Kasumi-1 (cell line): ENCODE results near the gene FTH1.
"Not testable (repeated sequence)": the region's sequence is repeated elsewhere in the genome, so short reads cannot be mapped to it uniquely, and the experiment has no call there.

Experiments
- DNase-seq, 2 experiments: peaks; one replicate each; lab custom pipeline; 2025; lab: John Stamatoyannopoulos, UW

The FTH1 gene

GRCh38 chr11:61963282-61964057 lies 4.0 kb downstream of the FTH1 start:
- DNase-seq, result peak; percentile 91

GRCh38 chr11:61963016-61963281 lies 4.5 kb downstream of the FTH1 start:
- no peak for DNase-seq

DNA sequence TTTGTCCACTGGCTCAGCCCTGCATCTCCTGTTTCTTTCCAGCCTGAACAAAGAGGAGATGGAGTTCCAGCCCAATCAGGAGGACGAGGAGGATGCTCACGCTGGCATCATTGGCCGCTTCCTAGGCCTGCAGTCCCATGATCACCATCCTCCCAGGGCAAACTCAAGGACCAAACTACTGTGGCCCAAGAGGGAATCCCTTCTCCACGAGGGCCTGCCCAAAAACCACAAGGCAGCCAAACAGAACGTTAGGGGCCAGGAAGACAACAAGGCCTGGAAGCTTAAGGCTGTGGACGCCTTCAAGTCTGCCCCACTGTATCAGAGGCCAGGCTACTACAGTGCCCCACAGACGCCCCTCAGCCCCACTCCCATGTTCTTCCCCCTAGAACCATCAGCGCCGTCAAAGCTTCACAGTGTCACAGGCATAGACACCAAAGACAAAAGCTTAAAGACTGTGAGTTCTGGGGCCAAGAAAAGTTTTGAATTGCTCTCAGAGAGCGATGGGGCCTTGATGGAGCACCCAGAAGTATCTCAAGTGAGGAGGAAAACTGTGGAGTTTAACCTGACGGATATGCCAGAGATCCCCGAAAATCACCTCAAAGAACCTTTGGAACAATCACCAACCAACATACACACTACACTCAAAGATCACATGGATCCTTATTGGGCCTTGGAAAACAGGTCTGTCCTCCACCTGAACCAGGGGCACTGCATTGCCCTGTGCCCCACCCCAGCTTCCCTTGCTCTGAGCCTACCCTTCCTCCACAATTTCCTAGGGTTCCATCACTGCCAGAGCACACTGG lies 5.0 kb downstream of the FTH1 start:
- no peak for DNase-seq

DNA sequence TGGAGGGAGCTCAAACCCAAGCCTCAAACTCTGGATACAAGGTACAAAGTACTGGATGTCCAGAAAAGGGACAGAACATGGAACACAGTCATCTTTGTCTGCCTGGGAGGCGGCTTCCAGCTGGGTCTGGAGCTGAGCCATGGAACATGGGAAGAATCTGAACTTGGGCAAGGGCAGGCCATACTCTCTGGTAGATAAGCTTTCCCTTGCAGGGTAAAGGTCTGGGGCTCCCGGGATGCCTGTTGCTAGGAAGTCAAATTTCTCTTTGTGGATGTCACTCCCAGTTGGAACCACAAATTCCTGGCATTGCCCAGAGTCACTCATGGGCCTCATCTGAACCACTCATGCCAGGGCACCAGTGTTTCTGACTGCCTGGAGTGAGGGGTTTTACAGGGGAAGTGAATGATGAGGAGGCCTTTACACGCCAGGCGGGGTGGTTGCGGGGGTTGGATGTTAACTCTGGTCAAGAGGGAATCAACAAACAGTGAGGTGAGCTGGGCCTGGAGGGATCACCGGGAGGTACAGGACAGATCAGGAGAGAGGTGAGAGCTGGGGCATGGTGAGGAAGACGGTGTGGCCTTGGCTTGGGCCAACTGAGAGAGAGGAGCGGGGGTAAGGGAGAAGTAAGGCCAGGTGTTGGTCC lies 5.7 kb downstream of the FTH1 start:
- no peak for DNase-seq

DNA sequence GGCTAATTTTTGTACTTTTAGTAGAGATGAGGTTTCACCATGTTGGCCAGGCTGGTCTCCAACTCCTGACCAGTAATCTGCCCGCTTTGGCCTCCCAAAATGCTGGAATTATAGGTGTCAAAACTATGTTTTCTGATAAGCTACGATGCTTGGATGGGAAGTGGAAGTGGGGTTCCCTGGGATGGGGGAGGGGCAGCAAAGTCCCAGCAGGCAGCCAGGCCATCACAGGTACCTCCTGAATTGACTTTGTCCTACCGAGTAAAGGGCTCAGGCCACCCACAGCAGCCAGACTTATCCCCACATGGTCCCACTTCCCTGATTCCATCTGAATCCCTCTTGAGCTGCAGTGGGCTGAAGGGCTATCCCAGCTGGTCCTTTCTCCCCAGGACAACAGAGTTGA lies 6.9 kb downstream of the FTH1 start:
- DNase-seq, result no peak

DNA sequence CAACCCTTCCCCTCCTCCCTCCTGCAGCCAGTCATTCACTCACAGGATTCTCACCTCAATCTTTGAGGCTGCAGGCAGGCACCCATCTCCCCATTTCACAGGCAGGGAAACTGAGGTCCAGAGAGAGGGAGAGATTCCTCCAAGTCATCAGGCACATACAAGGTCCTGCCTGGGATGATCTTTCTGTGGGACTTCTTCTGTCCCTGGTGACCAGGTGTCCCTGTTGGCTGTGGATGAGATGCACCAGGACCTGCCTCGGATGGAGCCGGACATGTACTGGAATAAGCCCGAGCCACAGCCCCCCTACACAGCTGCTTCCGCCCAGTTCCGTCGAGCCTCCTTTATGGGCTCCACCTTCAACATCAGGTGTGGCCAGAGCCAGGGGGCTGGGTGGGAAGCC lies 7.8 kb downstream of the FTH1 start:
- DNase-seq, result no peak

DNA sequence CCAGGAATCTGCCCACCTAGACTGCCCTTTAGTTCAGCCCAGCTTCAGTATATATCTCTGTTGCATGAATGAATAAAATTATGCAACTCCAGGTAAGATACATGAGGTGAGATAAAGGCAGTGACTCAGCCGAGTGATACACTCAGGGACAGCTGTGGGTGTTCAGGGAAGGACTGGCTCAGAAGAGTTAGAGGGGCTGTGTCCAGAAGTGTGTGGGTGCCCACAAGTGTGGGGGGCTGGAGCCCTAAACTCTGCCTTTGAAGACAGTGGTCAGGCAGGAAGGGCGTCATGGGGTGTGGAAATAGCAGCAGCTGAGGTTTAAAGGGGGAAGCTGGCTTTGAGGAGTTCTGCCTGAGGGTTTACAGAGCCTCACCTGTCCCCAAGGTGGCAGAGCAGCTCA lies 8.3 kb downstream of the FTH1 start:
- DNase-seq, result no peak

DNA sequence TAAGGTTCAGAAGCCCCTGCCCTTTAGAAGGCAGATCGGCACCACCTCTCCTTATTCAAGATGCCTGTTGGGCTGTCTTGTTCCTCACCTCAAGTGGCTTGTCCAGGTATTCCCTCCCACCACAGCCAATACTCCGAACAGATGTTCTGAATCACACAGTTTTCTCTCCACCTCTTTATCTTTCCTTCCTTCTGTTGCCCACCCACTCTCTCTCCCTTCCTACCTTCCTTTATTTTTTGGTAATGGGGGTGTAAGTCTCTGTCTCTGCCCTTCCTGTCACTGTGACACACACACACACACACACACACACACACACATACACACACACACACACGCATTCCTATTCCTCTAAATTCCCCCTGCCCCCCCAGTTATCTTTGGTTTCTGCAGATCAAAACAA lies 8.8 kb downstream of the FTH1 start:
- no peak for DNase-seq

DNA sequence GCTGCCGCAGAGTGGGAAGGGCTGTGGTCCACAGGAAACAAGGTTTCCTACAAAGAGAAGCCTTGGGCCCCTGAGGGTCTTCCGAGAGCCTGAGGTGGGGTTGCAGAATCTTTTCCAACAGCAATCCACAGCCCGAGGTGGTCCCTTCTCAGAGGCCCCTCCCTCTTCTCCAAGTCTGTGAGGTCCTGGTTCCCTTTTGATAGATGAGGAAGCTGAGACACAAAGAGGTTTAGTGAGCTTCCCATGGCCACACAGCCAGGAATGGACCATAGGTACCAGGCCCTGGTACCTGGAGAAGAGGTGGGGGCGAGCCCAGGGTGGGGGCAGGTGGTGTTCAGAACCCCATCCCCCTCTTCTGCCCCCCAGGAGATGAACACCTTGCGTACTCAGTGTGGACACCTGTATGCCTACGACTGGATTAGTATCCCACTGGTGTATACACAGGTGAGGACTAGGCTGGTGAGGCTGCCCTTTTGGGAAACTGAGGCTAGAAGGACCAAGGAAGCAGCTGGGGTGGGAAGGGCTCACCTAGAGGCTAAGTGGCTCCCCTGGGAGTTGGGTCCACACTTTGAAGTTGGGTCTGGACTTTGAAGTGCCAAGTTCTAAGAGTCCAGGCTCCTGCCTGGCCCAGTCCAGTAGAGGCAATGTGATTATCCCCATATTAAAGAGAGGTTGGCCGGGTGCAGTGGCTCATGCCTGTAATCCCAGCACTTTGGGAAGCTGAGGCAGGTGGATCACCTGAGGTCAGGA lies 10.2 kb downstream of the FTH1 start:
- no peak for DNase-seq

DNA sequence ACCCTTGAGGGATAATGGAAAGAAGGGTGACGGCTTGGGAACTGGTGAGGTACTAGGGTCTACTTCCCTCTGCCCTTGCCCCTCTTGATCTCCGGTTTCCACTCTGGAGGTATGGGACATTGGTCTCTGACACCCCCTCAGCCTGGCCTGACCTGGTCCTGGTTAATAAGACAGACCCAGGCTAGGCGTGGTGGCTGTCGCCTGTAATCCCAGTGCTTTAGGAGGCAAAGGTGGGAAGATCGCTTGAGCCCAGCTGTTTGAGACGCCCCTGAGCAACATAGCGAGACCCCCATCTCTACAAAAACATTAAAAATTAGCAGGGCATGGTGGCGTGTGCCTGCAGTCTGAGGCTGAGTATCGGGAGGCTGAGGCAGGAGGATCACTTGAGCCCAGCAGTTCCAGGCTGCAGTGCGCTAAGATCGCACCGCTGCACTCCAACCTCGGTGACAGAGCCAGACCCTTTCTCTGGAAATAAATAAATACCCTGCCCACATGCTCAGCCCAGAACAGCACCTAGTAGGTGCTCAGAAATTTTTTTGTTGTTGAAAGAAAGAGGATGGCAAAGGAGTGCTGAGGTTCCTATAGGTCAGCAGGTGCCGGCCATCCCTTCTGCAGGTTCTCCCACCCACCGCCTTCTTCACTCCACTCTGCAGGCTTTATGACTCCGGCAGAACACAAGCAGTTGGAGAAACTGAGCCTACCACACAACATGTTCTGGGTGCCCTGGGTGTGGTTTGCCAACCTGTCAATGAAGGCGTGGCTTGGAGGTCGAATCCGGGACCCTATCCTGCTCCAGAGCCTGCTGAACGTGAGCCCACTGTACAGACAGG lies 11.0 kb downstream of the FTH1 start:
- no peak for DNase-seq

- DNase-seq, result no peak
These were observed 11.9 kb downstream of the FTH1 start for GRCh38 chr11:61955422-61956135.

- peak; percentile 86 to 88 for DNase-seq
These were observed 12.5 kb downstream of the FTH1 start for GRCh38 chr11:61954851-61955421.

DNA sequence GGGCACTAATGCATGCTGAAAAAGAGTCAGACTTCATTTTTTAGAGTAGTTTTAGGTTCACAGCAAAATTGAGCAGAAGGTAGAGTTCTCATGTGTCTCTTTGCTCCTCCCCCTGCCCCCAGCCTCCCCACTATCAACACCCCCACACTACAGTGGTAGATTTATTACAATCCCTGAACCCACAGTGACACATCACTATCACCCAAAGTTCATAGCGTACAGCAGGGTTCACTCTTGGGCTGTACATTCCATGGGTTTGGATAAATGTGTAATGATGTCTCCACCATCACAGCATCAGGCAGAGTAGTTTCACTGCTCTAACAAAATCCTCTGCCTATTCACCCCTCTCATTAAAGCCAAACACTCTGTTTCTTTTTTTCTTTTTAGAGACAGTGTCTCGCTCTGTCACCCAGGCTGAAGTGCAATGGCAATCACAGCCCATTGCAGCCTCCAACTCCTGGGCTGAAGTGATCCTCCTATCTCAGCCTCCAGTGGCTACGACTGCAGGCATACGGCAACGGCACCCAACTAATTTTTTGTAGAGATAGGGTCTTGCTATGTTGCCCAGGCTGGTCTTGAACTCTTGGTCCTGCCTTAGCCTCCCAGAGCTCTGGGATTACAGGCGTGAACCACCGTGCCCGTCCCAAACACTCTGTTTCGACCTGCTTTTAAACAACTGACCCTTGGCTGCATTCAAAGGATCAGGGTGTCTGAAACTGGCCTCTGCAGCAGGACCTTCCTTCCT lies 13.2 kb downstream of the FTH1 start:
- DNase-seq, result no peak

GRCh38 chr11:61953632-61954031 lies 13.8 kb downstream of the FTH1 start:
- not testable (repeated sequence) for DNase-seq

DNA sequence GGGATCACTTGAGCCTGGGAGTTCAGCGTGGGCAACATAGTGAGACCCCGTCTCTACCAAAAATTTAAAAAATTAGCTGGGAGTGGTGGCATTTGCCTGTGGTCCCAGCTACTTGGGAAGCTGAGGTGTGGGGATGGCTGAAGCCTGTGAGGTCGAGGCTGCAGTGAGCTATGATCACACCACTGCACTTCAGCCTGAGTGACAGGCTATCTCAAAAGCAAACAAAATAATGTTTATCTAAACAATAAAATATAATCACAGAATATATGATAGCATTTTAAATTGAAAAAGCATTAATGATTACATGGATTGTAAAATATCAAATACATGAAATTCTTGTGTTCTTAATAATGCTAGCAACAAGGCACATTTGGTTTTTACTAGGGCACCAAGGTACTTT lies 14.6 kb downstream of the FTH1 start:
- no peak for DNase-seq

GRCh38 chr11:61951484-61952135 lies 15.8 kb downstream of the FTH1 start:
- no peak for DNase-seq

DNA sequence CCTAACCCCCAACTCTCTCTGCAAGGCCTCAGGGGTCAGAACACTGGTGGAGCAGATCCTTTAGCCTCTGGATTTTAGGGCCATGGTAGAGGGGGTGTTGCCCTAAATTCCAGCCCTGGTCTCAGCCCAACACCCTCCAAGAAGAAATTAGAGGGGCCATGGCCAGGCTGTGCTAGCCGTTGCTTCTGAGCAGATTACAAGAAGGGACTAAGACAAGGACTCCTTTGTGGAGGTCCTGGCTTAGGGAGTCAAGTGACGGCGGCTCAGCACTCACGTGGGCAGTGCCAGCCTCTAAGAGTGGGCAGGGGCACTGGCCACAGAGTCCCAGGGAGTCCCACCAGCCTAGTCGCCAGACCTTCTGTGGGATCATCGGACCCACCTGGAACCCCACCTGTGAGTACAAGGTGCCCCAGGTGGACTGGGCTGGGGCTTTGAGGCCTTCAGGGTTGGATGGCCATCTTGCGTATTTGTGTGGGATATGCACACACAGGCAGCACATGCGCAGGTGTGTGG lies 17.3 kb downstream of the FTH1 start, which contains the start of gene BEST1:
Gene BEST1, plus strand, starts transcription at position 317 of the 513 bp plus-strand sequence. CDS start 1,456 bp downstream, outside the sequence.
- no peak for DNase-seq

DNA sequence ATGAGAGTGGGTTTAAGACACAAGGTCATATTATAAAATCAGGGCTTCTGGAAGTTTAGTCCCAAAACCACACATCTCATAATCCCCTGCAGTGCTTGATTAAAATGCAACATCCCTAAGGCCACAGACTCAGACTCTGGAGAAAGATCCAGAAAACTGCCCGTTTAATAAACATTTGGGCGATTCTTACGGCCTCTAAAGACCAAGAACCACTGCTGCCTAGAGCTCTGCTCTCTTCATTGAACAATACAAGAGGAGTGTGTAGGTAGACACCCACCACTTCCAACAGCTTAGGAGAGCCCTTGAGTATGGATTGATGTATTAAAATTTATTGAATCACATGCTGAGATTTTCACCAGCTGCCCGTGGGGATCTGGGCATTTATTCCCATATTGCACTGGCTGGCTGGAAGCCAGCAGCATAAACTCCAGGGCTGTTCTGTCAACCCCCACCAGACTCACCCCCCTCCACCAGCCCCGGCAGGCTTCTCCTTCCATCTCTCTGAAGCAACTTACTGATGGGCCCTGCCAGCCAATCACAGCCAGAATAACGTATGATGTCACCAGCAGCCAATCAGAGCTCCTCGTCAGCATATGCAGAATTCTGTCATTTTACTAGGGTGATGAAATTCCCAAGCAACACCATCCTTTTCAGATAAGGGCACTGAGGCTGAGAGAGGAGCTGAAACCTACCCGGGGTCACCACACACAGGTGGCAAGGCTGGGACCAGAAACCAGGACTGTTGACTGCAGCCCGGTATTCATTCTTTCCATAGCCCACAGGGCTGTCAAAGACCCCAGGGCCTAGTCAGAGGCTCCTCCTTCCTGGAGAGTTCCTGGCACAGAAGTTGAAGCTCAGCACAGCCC lies 18.0 kb downstream of the FTH1 start:
- peak; percentile 24 to 34 for DNase-seq
